ENCODE measurements around the gene SNRNP70. TPM values are rescaled to one million over a fixed set of nuclear protein-coding genes. Genes with fewer than 3 reads are reported as not detected.
"Not testable (repeated sequence)": the region's sequence is repeated elsewhere in the genome, so short reads cannot be mapped to it uniquely, and the experiment has no call there.

The SNRNP70 gene
- total RNA-seq, 1 donor from 2014 or later, result 403 TPM

- Mint-ChIP-seq H3K4me3 (peak overlapping the region; percentile 37), H3K27ac (no peak overlapping the region), H3K4me1 (peaks cover 23% of the 10 kb centered on the region), H3K36me3 (no peaks in the 10 kb centered on the region), H3K9me3 (no peaks in the 10 kb centered on the region), H3K27me3 (ENCODE audit: low read depth) (peaks cover 32% of the 10 kb centered on the region)
- no peak for DNase-seq (ENCODE audit: low spot score in 2 of 2, unreplicated experiment in 2 of 2)
- TF ChIP-seq CTCF (IDR thresholded peaks at IDR 0.05; ENCODE audit: unreplicated experiment), result no peak
Measured at GRCh38 chr19:49120868-49121267, 35.6 kb downstream of the SNRNP70 start.

- H3K9me3 Mint-ChIP-seq; DNase-seq (ENCODE audit: low spot score in 2 of 2, unreplicated experiment in 2 of 2); H3K4me3 Mint-ChIP-seq; H3K27ac Mint-ChIP-seq; H3K36me3 Mint-ChIP-seq: not testable (repeated sequence)
- H3K27me3 Mint-ChIP-seq (ENCODE audit: low read depth), result peaks cover 32% of the 10 kb centered on the region
- H3K4me1 Mint-ChIP-seq, result peaks cover 23% of the 10 kb centered on the region
Measured at GRCh38 chr19:49121841-49122240, 36.6 kb downstream of the SNRNP70 start.

DNA sequence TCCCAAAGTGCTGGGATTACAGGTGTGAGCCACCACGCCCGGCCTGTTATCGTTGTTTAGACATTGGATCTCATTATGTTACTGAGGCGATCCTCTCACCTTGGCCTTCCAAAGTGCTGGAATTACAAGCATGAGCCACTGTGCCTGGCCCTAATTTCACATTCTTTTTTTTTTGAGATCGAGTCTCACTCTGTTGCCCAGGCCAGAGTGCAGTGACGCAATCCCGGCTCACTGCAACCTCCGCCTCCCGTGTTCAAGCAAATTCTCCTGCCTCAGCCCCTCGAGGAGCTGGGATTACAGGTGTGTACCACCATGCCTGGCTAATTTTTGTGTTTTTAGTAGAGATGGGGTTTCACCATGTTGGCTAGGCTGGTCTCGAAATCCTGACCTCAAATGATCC, 38.0 kb downstream of the SNRNP70 start:
- H3K27me3 Mint-ChIP-seq (ENCODE audit: low read depth), result peaks cover 32% of the 10 kb centered on the region
- peaks cover 16% of the 10 kb centered on the region for H3K4me1 Mint-ChIP-seq
- not testable (repeated sequence) for H3K9me3 Mint-ChIP-seq; H3K36me3 Mint-ChIP-seq; DNase-seq (ENCODE audit: low spot score in 2 of 2, unreplicated experiment in 2 of 2); H3K4me3 Mint-ChIP-seq; H3K27ac Mint-ChIP-seq

DNA sequence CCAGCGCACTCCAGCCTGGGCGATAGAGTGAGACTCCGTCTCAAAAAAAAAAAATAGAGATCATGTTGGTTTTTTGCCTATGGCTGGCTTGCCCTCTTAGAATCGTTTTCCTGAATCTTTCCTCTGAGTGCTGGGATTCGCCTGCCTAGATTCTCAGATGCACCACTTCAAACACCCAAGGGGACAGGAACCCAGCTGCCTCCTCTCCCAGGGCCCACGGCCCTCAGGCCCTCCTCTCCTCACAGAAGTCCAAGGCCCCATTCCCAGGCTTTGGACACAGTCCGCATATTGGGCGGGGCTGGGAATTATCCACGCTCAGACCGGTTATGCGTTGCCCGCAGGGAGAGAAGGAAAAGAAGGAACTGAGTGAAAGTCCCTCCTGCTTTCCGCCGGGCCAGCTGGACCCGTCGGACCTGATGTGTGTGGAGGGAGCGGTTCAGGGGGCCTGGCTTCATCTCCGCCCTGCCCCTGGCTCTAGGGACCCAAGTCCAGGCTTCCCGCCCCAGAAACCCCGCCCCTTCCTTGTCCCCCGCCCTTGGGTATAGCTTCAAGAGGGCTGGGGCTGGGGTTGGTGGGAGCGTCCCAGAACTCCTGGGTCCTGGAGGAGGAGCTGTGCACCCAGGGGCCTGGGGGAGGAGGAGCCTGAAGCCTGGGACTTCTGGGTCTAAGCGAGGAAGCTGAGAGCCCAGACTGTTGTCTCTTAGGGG, 39.9 kb downstream of the SNRNP70 start:
- Mint-ChIP-seq H3K27ac (no peak overlapping the region), H3K4me3 (no peak overlapping the region), H3K27me3 (ENCODE audit: low read depth) (peaks cover 28% of the 10 kb centered on the region), H3K4me1 (peaks cover 17% of the 10 kb centered on the region), H3K36me3 (no peaks in the 10 kb centered on the region), H3K9me3 (no peaks in the 10 kb centered on the region)
- no peak for DNase-seq (ENCODE audit: low spot score in 2 of 2, unreplicated experiment in 2 of 2)
- TF ChIP-seq CTCF (IDR thresholded peaks at IDR 0.05; ENCODE audit: unreplicated experiment), result no peak

GRCh38 chr19:49126575-49126974, 41.3 kb downstream of the SNRNP70 start:
- Mint-ChIP-seq H3K27me3 (ENCODE audit: low read depth) (peaks cover 19% of the 10 kb centered on the region), H3K36me3 (no peaks in the 10 kb centered on the region), H3K4me3 (no peak overlapping the region), H3K9me3 (no peaks in the 10 kb centered on the region), H3K27ac (no peak overlapping the region), H3K4me1 (peaks cover 9% of the 10 kb centered on the region)
- no peak for DNase-seq (ENCODE audit: low spot score in 2 of 2, unreplicated experiment in 2 of 2)
- no peak for TF ChIP-seq CTCF (IDR thresholded peaks at IDR 0.05; ENCODE audit: unreplicated experiment)

GRCh38 chr19:49127225-49127624, 42.0 kb downstream of the SNRNP70 start:
- not testable (repeated sequence) for H3K27ac Mint-ChIP-seq, H3K4me3 Mint-ChIP-seq, H3K9me3 Mint-ChIP-seq

DNA sequence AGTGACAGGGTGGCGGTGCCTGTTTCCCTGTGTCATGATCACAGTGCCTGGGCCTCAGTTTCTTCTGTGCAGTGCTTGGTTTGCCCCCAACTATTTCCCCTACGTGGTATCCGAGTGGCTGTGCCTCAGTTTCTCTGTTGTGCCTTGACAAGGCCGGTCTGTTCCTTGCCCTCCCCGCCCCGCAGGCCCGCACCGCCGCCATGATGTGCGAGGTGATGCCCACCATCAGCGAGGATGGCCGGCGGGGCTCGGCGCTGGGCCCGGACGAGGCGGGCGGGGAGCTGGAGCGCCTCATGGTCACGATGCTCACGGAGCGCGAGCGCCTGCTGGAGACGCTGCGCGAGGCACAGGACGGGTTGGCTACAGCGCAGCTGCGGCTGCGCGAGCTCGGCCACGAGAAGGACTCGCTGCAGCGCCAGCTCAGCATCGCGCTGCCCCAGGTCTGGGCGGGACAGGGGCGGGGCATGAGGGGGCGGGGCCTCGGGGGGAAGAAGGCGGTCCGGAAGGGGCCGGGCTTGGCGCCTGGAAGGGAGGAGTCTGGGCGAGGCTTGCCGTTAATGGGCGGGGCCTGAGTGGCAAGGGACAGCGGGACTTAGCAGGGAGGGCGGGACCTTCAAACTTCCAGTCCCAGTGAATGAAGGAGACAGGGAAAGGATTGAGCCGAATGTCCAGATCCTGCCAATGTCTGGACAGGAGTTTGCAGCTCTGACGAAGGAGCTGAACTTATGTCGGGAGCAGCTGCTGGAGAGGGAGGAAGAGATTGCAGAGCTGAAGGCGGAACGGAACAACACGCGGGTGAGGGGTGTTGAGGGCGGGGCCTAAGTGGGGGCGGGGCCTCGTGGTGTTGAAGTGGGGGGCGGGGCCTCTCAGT, 42.7 kb downstream of the SNRNP70 start:
- Mint-ChIP-seq H3K4me1 (peaks cover 13% of the 10 kb centered on the region), H3K36me3 (no peaks in the 10 kb centered on the region), H3K27ac (peak overlapping the region; percentile 90), H3K9me3 (no peaks in the 10 kb centered on the region), H3K4me3 (peak overlapping the region; percentile 78), H3K27me3 (ENCODE audit: low read depth) (peaks cover 14% of the 10 kb centered on the region)
- DNase-seq (ENCODE audit: low spot score in 2 of 2, unreplicated experiment in 2 of 2), result peak; percentile 92 to 96
- TF ChIP-seq CTCF (IDR thresholded peaks at IDR 0.05; ENCODE audit: unreplicated experiment), result no peak

More at GRCh38 chr19:49127225-49127624, 42.0 kb downstream of the SNRNP70 start:
- not testable (repeated sequence) for H3K36me3 Mint-ChIP-seq; H3K4me1 Mint-ChIP-seq; DNase-seq (ENCODE audit: low spot score in 2 of 2, unreplicated experiment in 2 of 2)
- peaks cover 17% of the 10 kb centered on the region for H3K27me3 Mint-ChIP-seq (ENCODE audit: low read depth)

Data from mesothelial cell of epicardium (in vitro differentiated cells).